Dermis blood vessel endothelial cell (primary cell): ENCODE measurements around the gene ZNF579. TPM values are rescaled to one million over a fixed set of nuclear protein-coding genes. Genes with fewer than 3 reads are reported as not detected.

Experiments
- DNase-seq: peaks from one replicate; pipeline ENCODE4 v3.0.0; 2010
- total RNA-seq: library from RNA; depleted of rRNA; stranded (reverse); fragments of >200 nt; gene quantifications from 2 replicates; pipeline ENCODE4 v1.2.3, GENCODE V29; 2014

Gene ZNF579, protein sequence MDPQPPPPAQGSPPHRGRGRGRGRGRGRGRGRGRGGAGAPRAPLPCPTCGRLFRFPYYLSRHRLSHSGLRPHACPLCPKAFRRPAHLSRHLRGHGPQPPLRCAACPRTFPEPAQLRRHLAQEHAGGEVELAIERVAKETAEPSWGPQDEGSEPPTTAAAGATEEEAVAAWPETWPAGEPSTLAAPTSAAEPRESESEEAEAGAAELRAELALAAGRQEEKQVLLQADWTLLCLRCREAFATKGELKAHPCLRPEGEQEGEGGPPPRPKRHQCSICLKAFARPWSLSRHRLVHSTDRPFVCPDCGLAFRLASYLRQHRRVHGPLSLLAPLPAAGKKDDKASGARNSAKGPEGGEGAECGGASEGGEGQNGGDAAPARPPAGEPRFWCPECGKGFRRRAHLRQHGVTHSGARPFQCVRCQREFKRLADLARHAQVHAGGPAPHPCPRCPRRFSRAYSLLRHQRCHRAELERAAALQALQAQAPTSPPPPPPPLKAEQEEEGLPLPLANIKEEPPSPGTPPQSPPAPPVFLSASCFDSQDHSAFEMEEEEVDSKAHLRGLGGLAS
- total RNA-seq, result 3.2 and 6.7 TPM in 2 replicates

DNA sequence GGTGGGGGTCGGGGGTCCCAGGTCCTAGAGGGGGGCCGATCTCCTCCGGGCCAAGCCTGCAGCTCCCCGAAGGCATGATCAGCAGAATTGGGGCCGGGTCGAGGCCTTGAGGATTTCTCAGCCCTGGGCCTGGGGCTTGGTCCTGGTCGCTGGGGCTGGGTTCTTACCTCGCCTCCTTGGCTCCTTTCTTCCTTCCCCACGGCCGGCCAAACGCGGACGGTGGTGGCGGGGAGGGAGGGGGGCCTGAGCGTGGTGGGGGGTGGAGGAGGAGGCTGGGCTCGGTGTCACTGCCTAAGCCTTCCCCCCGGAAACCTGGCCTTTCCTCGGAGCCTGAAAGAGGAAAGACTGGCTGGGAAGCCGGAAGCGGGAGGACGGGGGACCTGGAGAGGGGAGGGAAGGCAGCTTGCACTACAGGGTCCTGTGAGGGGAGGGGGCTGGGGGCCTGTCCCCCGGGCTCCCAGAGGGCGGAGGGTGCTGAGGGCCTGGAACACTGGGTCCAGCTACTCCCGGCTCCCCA is at the start of gene ZNF579:
ZNF579 (minus strand) TSS at position 221 of the 517 bp plus-strand sequence. CDS start 1,209 bp downstream, outside the sequence.
- DNase-seq, result peak; percentile 92

DNA sequence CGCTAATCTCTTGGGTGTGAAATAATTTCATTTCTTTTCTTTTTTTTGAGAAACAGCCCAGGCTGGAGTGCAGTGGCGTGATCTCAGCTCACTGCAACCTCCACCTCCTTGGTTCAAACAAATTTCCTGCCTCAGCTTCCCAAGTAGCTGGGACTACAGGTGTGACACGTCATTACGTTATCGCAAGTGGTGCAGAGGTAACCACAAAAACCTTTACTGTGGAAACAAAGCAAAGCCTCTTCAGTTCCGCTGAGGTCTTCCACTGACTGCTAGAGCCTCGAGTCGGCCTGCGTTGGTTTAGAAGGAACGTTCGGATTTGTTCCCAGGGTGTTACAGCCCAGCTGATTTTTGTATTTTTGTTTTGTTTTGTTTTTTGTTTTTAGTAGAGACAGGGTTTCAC is 45.7 kb upstream of the ZNF579 start:
- no peak for DNase-seq

DNA sequence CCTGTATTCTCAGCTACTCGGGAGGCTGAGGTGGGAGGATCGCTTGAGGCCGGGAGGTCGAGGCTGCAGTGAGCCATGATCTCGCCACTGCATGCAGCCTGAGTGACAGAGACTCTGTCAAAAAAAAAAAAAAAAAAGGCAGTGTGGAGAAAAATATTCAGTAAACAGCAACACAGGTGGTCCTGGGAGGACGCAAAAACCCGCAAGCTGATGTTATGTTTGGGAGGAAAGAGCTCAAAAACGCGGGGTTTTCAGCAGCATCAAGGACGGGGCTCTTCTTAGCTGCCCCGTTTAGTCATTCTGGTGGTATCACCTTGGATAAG is 44.3 kb upstream of the ZNF579 start:
- DNase-seq, result no peak

DNA sequence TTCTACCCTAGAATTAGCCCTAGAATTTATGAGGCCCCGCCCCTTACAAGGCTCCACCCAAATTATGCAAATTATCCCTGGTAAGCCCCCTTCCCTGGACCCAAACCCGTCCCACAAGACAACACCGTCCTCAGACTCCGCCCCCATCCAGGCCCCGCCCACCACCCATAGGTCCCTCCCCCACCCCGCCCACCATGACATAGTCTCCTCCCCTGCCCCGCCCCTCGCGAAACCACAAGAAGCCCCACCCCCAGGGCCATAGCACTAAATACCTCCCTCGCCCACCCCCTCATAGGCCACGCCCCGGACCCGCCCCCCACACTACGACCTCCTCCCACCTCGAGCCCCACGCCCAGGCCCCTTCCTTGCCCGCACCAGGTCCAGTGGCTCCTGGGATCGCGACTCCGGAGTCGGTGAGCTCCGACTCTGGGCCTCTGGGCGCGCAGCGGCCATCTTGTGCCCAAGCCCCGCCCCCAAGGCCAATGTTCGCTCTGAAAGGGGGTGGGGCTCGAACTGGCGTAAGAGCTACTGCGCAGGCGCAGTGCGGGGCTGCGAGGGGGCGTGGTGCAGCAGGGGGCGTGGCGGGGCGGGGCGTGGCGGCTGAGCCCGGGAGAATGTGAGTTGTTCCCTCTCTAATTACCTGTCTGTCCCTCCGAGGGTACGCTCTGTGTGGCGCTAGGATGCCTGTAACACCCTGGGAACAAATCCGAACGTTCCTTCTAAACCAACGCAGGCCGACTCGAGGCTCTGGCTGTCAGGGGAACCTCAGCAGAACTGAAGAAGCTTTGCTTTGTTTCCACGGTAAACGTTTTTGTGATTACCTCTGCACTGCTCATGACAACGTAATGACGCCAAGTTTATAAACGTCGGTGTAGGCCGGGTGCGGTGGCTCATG is 43.7 kb upstream of the ZNF579 start, which contains the start of gene ZNF784:
ZNF784 (minus strand) TSS at position 458 of the 895 bp plus-strand sequence; CDS start at position 453, 5 bp downstream.
- peak; percentile 96 for DNase-seq

DNA sequence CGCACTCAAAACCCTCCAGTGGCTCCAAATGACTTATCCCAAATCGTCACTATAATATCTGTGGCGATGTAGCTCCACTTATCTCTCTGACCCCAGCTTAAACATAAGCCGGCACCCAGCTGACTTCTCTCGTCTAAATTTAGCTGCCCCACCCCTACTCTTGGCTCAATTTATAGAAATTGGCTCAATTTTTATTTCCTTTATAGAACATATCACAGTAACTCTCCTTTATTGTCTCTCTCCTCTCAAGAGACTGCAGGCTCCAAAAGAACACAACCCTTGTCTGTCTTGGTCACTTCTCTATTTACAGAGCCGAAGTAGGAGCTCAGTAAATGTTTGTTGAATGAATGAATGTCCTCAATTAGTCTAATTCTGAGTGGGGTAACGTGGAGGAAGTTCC is 42.9 kb upstream of the ZNF579 start:
- no peak for DNase-seq

DNA sequence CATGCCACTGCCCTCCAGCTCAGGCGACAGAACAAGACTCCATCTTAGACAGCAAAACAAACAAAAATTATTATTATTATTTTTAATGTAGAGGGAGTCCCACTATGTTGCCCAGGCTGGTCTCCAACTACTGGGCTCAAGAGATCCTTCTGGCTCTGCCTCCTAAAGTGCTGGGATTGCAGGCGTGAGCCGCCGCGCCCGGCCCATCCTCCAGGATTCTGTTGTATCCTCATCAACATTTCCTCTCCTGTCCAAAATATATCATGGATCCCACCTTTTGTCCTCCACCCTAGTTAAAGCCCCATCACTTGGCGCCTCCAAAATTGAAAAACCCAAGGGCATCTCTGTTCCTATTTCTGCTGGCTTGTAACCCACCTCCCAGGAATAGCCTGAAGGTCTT is 42.5 kb upstream of the ZNF579 start:
- no peak for DNase-seq

DNA sequence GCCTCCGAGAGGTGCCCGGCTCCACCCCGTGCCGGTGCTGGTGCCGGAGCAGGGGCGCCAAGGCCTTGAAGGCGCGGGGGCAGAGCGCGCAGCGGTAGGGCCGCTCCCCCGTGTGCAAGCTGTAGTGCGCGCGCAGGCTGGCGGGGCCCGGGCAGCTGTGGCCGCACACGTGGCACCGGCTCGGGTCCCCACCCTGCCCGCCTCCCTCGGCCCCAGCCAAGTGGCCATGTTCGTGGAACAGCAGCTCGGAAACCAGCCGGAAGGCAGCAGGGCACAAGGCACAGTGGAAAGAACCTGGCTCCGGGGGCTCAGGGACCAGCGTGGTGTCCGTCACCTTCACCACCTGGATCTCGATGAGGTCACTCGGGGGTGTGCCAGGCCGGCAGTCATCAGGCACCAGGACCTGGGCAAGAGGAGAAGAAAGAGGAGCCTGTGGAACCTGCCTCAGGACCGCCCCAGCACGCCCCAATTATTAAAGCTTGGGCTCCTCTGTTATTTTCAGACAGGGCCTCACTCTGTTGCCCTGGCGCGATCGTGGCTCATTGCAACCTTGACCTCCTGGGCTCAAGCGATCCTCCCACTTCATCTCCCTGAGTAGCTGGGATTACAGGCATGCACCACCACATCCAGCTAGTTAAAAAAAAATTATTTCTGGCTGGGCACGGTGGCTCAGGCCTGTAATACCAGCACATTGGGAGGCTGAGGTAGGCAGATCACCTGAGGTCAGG is 41.8 kb upstream of the ZNF579 start:
- DNase-seq, result no peak

DNA sequence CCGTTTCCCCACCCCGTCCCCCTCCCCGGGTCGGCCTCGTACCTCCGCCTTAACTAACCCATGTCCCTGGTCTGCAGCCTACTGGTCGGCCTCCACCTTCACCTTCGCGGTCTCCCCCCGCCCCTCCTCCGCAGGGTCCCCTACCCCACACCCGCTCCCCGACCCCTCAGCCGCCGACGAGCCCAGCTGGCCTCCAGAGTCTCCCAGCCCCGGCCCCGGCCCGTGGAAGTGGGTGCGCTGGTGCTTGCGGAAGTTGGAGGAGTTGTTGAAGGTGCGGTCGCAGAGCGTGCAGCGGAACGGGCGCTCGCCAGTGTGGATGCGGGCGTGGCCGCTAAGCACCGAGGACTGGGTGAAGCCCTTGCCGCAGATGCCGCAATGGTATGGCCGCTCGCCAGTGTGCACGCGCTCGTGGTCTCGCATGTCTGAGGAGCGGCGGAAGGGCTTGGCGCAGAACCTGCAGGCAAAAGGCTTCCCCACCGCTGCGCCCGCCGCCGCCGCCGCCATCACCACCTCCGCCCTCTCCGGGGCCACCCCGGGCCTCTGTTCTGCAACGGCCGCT is 41.1 kb upstream of the ZNF579 start:
- DNase-seq, result no peak

DNA sequence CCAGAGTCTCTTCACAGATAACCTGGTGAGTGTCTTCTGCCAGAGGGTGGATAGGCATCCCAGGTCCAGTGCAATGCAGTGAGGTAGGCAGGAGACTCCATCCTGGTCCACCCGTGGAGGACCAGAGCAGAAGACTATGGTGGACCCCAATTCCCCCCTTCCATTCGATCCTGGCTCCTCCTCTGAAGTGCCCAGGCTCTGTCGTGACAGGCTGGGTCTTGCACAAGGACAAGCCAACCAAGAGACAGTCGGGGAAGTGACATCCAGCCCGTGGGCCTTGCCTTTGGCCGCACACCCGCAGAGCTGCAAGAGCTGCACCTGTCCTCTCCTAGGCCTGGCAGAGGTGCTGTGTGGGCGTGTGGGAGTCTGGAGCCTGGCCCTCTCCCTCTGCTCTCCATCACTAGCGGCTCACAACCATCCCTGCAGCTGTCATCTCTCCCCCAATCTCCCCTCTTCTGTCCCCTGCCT is 40.6 kb upstream of the ZNF579 start:
- DNase-seq, result no peak

DNA sequence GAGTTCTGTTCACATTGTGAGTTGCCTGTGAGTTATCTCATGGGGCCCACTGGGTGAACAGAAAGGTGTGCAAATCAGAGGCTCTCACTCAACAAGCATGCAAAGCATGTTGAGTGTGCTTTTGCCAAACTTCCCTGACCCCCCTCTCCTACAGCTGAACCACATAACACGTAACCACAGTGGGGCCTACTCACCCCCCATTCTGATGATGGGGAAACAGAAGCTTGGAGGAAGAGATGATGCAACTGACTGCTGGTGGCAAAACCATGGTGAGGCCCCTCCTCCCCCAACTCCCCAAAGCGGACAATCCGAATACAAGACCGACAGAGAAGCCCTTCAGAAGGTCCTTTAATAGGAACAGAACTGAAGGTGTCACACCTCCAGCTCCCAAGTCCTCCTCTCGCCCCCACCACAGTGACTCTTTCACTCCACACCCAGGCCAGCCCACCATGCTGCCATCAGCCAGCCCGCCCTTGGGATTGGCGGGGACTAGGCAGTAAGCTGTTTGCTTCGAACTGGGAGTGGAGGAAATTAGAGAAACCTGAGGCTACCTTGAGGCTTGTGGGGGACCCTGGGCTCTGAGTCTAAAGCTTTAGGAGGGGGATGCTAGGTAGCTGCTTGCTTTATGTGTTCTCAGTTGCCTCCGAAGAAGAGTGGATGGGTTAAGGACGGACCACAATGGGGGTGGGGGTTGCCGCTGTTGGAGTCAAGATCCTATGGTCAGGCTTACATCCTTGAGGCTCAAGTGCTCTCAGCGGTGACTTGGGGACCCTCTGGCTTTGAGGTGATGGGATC is 40.0 kb upstream of the ZNF579 start:
- no peak for DNase-seq

DNA sequence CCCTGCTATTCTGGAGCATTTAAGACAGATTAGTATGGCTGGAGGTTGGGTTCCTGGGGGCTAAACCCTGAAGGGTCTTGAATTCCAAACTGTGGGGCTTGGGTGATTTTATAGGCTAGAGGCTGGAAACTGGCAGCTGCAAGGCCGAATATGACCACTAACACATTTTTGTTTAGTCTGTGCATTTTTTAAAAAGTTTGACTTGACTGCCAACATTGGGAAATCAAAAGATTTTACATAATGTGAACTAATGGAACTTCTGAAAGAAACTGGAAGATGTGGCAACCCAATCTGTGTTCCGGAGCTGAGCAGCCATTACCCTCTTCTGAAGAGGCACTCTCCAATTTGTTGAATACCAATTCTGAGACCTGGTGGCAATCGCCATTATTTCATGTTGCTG is 38.6 kb upstream of the ZNF579 start:
- no peak for DNase-seq

DNA sequence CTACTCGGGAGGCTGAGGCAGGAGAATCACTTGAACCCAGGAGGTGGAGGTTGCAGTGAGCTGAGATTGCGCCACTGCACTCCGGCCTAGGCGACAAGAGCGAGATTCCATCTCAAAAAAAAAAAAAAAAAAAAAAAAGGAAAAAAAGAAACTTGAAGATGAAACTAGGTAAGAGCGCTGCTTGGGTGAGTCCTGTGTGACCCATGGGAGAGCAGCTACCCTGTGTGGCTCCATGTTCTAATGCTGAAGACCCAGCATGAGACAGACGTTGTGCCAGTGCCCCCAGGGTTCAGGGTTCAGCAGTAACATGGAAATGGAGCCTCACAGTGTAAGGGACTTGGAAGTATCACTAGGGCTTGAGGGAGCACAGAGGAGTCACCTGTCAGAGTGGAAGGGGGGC is 37.8 kb upstream of the ZNF579 start:
- DNase-seq, result no peak

DNA sequence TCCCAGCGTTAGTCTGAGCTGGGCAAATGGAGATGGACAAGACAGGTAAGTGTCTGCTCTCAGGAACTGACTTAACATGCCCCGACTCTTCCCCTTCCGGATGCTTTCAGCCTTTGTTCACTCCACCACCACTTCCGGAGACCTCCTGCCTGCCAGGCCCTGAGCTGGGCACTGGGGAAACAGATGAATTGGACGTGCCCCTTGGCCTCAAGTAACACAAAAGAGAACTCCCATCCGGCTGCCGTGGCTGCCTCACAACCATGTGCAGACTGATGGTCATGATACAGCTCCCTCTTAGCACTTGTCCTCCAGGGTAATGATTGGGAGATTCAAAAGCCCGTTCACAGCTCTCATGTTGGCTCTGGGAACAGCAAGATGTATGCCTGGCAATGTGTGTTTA is 36.8 kb upstream of the ZNF579 start:
- DNase-seq, result peak; percentile 52

DNA sequence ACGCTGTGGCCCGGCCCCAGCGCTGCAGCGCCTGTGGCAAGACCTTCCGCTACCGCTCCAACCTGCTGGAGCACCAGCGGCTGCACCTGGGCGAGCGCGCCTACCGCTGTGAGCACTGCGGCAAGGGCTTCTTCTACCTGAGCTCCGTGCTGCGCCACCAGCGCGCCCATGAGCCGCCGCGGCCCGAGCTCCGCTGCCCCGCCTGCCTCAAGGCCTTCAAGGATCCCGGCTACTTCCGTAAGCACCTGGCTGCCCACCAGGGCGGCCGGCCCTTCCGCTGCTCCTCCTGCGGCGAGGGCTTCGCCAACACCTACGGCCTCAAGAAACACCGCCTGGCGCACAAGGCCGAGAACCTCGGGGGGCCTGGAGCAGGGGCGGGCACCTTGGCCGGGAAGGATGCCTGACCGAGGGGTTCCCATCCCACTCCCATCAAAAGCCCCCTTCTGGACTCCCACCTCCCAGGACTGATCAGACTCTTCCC is 35.8 kb upstream of the ZNF579 start:
- DNase-seq, result no peak

DNA sequence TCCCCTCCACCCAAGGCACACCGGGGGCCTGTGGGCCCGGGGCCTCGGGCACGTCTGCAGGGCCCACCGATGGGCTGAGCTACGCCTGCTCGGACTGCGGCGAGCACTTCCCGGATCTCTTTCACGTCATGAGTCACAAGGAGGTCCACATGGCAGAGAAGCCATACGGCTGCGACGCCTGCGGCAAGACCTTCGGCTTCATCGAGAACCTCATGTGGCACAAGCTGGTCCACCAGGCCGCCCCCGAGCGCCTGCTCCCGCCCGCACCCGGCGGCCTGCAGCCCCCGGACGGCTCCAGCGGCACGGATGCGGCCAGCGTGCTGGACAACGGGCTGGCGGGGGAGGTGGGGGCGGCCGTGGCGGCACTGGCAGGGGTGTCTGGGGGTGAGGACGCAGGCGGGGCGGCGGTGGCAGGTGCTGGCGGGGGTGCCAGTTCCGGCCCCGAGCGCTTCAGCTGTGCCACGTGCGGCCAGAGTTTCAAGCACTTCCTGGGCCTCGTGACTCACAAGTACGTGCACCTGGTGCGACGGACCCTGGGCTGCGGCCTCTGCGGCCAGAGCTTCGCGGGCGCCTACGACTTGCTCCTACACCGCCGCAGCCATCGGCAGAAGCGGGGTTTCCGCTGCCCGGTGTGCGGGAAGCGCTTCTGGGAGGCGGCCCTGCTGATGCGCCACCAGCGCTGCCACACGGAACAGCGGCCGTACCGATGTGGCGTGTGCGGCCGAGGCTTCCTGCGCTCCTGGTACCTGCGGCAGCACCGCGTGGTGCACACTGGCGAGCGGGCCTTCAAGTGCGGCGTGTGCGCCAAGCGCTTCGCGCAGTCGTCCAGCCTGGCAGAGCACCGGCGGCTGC is 35.1 kb upstream of the ZNF579 start:
- DNase-seq, result no peak

DNA sequence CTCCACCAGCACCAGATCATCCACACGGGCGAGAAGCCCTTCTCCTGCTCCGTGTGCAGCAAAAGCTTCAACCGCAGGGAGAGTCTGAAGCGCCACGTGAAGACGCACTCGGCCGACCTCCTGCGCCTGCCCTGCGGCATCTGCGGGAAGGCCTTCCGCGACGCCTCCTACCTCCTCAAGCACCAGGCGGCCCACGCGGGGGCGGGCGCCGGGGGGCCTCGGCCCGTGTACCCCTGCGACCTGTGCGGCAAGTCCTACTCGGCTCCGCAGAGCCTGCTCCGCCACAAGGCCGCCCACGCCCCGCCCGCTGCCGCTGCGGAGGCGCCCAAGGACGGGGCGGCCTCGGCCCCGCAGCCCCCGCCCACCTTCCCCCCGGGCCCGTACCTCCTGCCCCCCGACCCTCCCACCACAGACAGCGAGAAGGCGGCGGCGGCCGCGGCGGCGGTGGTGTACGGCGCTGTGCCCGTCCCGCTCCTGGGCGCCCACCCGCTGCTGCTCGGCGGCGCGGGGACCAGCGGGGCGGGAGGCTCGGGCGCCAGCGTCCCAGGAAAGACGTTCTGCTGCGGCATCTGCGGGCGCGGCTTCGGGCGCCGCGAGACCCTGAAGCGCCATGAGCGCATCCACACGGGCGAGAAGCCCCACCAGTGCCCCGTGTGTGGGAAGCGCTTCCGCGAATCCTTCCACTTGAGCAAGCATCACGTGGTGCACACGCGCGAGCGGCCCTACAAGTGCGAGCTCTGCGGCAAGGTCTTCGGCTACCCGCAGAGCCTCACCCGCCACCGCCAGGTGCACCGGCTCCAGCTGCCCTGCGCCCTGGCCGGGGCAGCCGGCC is 34.3 kb upstream of the ZNF579 start:
- DNase-seq, result no peak

DNA sequence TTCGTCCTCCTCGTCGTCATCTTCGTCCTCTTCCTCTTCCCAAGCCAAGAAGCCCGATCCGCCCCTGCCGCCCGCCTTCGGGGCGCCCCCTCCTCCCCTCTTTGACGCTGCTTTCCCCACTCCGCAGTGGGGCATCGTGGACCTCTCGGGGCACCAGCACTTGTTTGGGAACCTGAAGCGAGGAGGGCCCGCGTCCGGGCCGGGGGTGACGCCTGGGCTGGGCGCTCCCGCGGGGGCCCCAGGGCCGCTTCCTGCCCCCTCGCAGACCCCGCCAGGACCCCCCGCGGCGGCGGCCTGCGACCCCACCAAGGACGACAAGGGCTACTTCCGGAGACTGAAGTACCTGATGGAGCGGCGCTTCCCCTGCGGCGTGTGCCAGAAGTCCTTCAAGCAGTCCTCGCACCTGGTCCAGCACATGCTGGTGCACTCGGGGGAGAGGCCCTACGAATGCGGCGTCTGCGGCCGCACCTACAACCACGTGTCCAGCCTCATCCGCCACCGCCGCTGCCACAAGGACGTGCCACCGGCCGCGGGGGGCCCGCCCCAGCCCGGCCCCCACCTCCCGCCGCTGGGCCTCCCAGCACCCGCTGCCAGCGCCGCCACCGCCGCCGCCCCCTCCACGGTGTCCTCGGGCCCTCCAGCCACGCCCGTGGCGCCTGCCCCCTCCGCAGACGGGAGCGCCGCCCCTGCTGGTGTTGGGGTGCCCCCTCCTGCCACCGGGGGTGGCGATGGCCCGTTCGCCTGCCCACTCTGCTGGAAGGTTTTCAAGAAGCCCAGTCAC is 33.5 kb upstream of the ZNF579 start:
- no peak for DNase-seq

DNA sequence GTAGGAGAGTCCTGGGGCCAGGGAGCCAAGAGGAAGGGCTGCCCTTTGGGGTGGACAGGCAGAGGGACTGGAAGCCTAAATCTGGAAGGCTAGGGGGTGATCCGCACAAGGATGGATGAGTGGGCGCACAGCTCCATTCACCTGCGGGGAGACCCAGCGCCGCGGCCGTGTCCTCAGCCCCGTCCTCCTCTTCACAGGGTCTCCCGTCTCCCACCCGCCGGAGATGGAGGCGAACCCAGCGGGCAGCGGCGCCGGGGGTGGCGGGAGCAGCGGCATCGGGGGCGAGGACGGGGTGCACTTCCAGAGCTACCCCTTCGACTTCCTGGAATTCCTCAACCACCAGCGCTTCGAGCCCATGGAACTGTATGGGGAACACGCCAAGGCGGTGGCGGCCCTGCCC is 32.7 kb upstream of the ZNF579 start:
- no peak for DNase-seq
